ENCODE results near the gene PRR7.
"Not testable (repeated sequence)": the region's sequence is repeated elsewhere in the genome, so short reads cannot be mapped to it uniquely, and the experiment has no call there.

Gene PRR7

GRCh38 chr5:177470759-177471536 lies 24.3 kb downstream of the PRR7 start:
- DNase-seq: no peak

GRCh38 chr5:177471610-177472356 lies 25.2 kb downstream of the PRR7 start:
- no peak for DNase-seq

DNA sequence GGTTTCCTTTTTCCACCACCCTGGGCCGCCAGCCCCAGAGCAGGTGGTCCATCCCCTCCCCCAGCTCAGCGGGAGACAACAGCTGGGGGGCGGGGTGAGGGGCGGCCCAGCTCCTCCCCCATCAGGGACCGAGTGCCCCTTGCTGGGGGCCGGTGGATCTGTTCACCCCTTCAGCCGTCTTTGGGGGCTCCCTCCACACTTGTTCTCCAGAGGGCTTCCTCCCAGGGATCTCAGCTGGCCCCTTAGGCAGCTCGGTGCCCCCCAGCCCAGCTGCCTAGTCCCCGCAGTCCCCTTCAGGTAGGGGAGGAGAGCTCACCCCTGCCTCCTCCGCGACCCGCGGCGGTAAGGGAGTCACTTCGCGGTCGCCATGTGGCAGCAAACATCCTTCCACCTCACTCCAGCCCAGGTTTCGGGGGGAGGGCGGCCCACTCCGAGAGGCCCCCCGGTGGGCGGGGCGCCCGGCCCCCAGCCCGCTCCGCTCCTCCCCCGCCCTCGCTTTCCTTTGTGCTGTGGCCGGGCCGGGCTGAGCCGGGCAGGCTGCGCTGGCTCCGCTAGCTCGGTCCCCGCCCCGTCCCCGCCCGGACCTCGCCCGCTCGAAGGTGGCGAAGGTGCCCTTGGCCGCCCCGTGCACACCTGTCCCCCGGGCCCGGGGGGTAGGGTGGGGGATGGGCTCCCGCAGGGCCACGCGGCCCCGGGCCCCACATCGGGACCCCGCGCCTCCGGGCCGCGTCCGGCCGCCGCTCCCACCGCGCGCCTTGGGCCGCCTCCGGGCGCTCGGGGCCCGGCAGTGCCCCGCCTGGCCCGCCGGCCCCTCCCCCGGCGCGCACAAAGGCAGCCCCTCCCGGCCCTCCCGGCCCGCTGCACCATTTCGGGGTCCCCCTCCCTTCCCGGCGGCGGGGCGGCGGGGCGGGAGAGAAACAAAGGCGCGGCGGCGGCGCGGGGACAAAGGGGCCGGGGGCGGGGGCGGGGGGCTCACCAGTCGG lies 26.1 kb downstream of the PRR7 start:
- DNase-seq: no peak

DNA sequence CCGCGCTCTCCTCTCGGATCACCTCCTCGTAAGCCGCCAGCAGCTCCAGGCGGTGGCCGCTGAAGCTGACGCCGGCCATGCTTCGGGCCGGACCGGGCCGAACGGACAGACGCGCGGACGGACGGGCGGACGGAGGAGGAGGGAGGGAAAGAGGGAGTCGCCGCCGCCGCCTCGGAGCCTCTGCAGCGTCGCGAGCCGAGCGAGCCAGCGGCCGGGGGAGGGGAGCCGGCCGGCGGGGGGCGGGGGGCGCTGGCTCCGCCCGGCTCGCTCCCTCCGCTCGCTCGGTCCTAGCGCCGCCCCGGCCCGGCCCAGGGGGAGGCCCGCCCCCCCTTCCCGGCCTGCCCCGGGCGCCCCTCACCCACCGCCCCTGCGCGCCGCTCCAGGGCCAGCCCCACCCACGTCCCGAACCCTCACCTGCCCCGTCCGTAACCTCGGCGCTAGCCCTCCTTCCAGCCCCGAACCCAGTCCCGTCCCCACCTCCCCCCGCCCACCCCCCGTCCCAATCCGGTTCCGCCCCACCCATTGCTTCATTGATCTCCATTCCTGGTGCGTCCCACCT lies 26.9 kb downstream of the PRR7 start, which contains the start of gene DBN1:
Gene DBN1, minus strand, starts transcription at position 192 of the 559 bp plus-strand sequence. Its CDS starts 113 bp downstream, at position 79.
- no peak for DNase-seq

DNA sequence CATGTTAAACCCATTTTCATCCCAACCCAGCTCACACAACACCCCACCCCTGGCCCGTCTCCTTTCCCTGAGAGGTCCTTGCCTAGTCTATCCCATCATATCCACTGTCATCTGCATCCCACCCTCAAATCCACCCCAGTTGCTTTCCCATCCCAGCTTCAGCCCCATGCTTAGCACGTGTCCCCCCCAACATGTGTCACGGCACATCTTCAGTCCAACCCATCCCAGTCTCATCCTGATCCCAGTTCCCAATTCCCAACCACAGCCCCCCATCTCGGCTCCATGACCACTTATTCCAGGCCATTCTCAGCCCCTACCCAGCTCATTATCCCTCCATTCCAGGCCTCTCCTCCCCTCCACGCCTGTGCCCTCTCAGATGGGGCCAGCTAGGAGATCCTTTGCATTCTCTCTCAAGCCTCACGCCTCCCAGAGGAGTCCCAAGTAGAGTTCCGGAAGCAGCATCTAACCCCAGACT lies 27.4 kb downstream of the PRR7 start:
- no peak for DNase-seq

DNA sequence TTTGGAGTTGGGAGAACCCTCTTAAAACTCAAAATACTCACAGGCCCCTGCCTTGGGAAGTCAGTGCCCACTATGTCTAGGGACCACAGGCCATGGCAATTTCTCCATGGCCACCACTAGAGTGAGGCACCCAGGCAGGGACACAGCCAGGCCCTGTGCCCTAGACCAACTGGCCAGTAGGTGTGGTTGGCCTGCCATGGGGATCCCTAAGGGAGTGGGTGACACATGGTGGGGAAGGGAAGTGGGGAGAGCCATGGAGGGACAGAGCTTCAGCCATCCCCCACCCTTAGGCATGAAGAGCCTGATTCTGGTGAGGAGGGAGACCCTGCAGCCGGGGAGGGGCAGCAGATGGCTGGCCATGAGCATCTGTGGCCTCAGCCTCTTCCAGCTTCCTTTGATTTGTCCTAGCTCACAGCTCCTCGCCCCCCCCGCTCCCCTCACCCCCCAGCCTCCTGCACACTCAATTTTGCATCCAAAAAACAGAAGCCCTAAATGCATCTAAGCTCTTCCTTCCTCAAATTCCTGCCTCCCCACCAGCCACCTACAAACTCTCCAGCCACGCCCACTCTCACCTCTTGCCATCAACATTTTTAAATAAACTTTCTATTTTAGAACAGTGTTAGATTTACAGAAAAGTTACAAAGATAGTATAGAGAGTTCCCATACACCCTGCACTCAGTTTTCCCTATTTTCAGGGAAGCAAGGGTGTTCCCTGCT lies 28.4 kb downstream of the PRR7 start:
- DNase-seq: peak; percentile 13 to 36

GRCh38 chr5:177475563-177476427 lies 29.2 kb downstream of the PRR7 start:
- DNase-seq: no peak

DNA sequence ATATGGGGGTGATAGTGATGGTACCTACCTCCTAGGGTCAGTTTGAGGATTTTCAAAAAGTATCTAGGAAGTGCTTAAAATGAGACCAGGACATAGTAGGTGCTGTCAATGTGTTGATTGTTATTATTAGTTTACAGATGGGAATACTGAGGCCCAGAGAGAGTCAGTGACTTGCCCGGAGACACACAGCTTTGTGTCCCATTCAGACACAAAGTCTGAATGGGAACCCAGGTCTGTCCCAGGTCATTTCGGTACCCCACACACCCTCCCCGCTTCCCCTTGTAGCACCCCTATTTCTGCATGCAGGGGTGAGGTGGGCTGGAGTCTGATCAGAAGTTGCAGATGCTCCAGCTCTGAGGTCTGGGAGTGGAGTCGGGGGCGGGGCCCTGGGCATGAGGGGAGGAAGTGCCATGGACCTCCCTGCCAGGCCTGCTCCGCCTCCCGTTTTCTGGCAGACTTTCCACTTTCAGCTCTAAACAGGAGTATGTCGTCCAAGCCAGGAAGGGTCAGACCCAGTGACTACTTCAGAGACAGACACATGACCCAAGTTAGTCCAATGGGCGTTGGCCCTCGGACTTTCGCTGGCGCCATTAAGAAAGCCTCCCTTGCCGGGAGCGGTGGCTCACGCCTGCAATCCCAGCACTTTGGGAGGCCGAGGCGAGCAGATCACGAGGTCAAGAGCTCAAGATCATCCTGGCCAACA lies 30.1 kb downstream of the PRR7 start:
- no peak for DNase-seq

DNA sequence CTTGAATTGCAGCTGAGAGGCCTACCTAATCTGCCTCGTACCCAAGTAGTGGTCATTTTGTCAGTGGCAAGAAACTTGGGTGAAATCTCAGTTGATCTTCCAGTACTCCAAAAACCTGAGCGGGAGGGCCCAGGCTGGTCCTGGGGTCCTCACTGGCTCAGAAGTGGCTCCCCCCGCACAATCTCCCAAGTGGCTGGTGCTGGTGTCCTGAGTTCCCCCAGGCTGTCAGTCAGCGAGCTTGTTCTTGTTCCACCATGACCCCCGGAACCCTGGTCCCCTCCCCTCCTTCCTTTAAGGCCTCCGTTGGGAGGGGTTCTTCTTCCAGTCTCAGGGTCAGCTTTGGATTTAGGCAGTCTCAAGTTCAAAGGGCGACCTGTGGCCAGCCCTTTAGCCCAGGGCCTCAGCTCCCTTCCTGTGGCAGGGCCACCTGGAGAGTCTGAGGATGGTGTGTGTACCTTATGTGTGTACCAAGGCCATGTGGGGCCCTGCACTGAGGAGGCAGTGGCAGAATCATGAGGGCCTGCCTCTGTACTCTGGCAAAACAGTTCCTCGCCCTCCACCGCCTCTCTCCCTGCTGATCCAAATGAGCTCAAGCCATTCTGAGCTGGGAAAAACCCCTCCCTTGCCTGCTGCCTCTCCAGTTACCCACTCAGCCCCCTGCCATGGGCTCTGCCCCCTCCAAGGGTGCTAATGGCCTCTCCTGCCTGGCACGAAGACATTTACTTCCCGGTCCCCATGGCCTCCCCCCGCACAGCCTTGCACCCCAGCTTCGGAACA lies 31.3 kb downstream of the PRR7 start:
- DNase-seq: no peak

DNA sequence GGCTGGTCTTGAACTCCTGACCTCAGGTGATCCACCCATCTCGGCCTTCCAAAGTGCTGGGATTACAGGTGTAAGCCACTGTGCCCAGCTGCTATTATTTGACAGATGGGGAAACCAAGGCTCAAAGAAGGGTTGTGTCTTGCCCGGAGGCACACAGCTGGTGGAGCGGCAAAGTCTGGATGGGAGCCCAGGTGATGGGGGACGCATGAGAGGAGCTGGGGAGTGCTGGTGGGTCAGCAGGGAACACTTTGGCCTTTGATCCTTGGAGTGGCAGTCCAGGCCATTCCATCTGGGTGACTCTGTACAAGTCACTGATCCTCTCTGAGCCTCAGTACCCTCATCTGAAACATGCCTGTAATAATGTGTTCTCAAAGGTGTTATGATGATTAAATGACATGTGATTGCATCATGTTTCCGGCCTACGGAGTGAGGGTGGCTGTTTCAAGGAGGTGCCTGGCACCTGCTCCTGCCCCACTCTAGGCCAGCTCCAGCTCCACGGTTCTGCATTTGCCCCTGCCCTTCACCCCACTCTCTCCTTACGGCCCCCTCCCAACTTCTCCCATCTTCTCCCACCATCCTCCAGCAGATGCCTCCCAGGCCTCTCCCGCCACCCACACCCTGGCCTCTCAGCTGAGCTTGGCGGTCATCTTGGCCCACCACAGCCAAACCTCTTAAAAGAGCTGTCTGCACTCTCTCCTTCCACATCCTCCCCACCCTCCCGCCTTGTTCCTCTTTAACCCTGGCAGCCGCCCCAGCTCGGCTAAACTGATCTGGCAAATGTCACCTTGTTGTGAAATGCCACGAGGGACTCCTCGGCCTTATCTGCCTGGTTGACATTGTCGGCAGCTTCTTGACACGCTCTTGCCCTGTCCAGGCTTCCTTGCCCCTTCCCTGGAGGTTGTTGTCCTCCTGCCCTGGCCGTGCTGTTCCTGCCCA lies 32.4 kb downstream of the PRR7 start:
- DNase-seq: peak; percentile 85 to 92

DNA sequence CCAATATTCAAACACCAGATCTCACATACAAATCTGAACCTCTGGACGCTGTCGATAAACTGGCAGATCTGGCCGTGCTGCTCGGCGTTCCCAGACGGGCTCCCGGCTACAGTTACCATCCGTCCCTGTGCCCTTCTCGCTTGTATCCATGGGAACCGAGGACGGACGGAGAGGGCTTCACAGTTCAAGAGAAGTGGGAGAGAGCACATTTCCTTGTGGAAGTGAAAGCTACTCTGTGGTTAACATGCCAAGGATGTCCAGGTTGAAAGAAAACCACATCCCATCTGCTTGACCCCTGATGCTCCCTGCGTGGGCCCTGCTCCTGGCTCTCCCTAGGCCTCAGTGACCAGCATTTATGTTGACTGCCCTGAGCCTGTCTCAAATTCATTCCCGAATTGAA lies 33.2 kb downstream of the PRR7 start:
- DNase-seq: peak; percentile 55 to 79

GRCh38 chr5:177482359-177482795 lies 35.8 kb downstream of the PRR7 start:
- no peak for DNase-seq

- no peak for DNase-seq
Observed at GRCh38 chr5:177483042-177483441, 36.4 kb downstream of the PRR7 start.

DNA sequence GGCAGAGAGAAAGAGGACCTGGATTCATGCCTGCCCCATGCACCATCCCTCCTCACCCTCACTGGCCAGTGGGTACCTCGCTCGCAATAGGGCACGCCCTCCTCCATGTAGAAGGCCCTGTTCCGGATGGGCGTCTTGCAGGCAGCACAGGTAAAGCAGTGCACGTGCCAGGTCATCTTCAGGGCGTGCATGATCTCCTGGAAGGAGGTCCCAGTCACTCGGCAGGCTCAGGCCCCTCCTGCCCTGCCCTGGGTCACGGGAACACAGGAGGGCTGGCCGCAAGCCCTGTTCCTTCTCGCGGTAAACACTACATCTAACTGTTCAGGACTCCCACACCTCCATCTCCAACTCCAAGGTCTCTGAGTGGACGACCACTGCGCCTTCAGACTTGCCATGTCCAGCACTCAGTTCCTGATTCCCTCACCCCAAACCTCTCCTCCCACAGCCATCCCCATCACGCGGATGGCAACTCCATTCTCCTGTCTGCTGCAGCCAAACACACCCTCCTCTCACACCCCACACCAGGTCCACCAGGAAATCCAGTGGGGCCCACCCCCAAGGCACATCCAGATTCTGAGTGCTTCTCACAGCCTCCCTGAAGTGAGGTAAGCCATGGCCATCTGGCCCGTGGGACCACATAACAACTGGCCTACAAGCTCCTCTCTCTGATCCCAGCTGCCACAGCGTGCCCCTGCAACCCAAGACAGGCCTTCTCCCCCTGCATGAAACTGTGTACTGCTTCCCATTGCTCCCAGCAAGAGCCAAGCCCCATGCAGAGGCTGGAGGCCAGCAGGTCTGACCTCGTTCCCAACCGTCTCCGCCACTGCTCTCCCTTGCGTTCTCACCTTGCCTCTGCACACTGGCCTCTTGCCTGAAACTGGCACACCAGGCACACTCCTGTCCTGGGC lies 37.6 kb downstream of the PRR7 start:
- DNase-seq: no peak

DNA sequence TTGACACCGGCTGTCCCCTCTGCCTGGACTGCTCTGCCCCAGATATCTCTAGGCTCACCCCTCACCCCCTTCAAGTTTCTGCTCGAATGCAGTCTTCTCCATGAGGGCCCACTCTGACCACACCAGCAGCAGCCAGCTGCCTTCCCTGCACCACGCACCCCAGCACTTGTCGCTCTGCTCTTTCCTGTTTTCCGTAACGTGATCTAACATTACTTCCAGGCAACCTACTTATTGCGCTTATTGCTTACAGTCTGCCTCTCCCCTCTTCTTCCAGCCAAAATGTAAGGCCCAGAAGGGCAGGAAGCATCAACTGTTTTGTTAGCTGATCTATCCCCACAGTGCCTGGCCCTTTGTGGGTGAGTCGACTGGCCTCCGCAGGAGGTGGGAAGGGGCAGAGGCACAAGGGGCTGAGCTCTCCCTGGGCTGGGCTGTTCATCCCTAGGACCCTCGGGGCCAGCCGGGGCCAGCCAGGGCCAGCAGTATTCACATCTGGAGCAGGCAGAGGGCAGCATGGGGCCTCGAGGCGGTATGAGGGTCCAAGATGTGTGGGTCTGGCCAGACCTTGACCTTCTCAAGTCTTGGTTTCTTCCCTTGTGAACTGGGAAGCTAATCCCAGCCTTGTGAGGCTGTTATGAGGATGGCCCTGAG lies 38.4 kb downstream of the PRR7 start:
- DNase-seq: no peak

GRCh38 chr5:177485753-177486152 lies 39.1 kb downstream of the PRR7 start:
- DNase-seq: not testable (repeated sequence)
